Prostate gland (tissue), 2 donors: ENCODE measurements around the gene KIF26B. TPM values are rescaled to one million over a fixed set of nuclear protein-coding genes. Genes with fewer than 3 reads are reported as not detected.

ENCODE experiments used
- DNase-seq: peaks from one replicate; pipeline ENCODE4 v3.0.0-alpha.2; 2019; ENCODE audit warnings: low spot score
- H3K27ac ChIP-seq, 2 donors: fragments of 200-600 bp; sonication (generic); 2 replicates each; pipeline ENCODE4 v1.5.1; 2017 to 2019
- H3K27me3 ChIP-seq: fragments of 200-600 bp; sonication (generic); replicated peaks from 2 replicates; pipeline ENCODE4 v1.5.1; 2019; ENCODE audit not compliant: insufficient read depth
- H3K36me3 ChIP-seq, 2 donors: fragments of 200-600 bp; sonication (generic); 1 replicate in 1 of 2; 2 replicates in 1 of 2; pipeline versions ENCODE4 v1.5.1 to v1.8.1; 2017 to 2019
- H3K4me1 ChIP-seq: fragments of 200-600 bp; sonication (generic); replicated peaks from 2 replicates; pipeline ENCODE4 v1.5.1; 2019
- H3K4me3 ChIP-seq, 2 donors: fragments of 200-600 bp; sonication (generic); 2 replicates each; pipeline ENCODE4 v1.5.1; 2017 to 2019
- H3K9me3 ChIP-seq: fragments of 200-600 bp; sonication (generic); 2 replicates; pipeline ENCODE4 v1.5.1; 2017
- POLR2A ChIP-seq: fragments of 450-650 bp; IDR thresholded peaks from one replicate; pipeline ENCODE4 v1.6.1; 2016; ENCODE audit warnings: antibody characterized with exemption, mild to moderate bottlenecking
- POLR2AphosphoS5 ChIP-seq: sonication (generic); formaldehyde crosslinking; IDR thresholded peaks from one replicate; pipeline ENCODE4 v1.6.1; 2017; ENCODE audit warnings: antibody characterized with exemption
- WGBS: methylation state at CpG from one replicate; pipeline ENCODE4 v1.1.5; 2018; 5-methylcytosine and 5-hydroxymethylcytosine counted together
- intact Hi-C: fragments of 100-400 bp; cut with DNase I; formaldehyde crosslinking; loops from one replicate; pipeline ENCODE4 v1.14.2; 2022
- total RNA-seq, 2 donors: library from RNA; depleted of rRNA; stranded (reverse); fragments of >200 nt; gene quantifications; one replicate each; pipeline ENCODE4 v1.1.0, GENCODE V29; 2016
- TF ChIP-seq, protein P1 (sequence below), 4 experiments: fragments of 200-600 bp in 2 of 4; fragments of 450-650 bp in 2 of 4; sonication (generic) in 2 of 4; IDR thresholded peaks; 1 replicate in 3 of 4; 2 replicates in 1 of 4; pipeline ENCODE4 v1.5.1; 2016 to 2019; ENCODE audit warnings: antibody characterized with exemption in 4 of 4, mild to moderate bottlenecking in 2 of 4, moderate library complexity in 2 of 4

Gene KIF26B
- total RNA-seq, 2 donors from 2014 or later = 3.3 to 3.8 TPM

DNA sequence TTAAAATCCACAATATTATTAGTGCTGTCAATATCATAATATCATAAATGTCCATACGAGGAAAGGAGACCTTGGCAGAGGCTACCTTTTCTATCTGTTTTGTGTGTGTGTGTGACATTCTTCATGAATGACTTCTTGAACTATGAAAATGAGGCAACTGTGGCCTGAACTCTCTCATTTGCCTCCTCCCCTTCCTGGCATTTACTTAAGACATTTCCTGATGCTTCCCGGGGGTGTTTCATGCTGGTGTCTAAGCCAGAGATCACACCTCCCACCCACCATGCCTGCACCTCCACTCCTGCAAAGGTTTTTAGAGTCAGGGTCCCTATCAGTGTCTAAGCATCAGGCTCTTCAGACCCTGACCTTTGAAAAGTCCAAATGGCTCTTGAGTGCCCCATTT is 420.9 kb downstream of the KIF26B start:
- TF ChIP-seq POLR2A (no peak), POLR2AphosphoS5 (no peak)
- TF ChIP-seq, protein P1, sequence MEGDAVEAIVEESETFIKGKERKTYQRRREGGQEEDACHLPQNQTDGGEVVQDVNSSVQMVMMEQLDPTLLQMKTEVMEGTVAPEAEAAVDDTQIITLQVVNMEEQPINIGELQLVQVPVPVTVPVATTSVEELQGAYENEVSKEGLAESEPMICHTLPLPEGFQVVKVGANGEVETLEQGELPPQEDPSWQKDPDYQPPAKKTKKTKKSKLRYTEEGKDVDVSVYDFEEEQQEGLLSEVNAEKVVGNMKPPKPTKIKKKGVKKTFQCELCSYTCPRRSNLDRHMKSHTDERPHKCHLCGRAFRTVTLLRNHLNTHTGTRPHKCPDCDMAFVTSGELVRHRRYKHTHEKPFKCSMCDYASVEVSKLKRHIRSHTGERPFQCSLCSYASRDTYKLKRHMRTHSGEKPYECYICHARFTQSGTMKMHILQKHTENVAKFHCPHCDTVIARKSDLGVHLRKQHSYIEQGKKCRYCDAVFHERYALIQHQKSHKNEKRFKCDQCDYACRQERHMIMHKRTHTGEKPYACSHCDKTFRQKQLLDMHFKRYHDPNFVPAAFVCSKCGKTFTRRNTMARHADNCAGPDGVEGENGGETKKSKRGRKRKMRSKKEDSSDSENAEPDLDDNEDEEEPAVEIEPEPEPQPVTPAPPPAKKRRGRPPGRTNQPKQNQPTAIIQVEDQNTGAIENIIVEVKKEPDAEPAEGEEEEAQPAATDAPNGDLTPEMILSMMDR (IDR thresholded peaks at IDR 0.05) = no peak
- Histone ChIP-seq H3K27me3 (no peaks in the 10 kb centered on the region), H3K4me1 (no peaks in the 10 kb centered on the region), H3K9me3 (no peaks in the 10 kb centered on the region), H3K4me3 (no peak overlapping the region), H3K36me3 (no peaks in the 10 kb centered on the region), H3K27ac (no peak overlapping the region)
- intact Hi-C loops = no loop called here
- no peak for DNase-seq
- 66% methylated on average over 2 of the region's 2 CpGs for WGBS

GRCh38 chr1:245576323-245576722 is 421.5 kb downstream of the KIF26B start:
- no peaks in the 10 kb centered on the region for H3K9me3 ChIP-seq
- TF ChIP-seq POLR2AphosphoS5 = no peak
- TF ChIP-seq, protein P1 (IDR thresholded peaks at IDR 0.05) = no peak
- TF ChIP-seq POLR2A = no peak
- no peak overlapping the region for H3K4me3 ChIP-seq
- 91% methylated on average over 4 of the region's 4 CpGs for WGBS
- no peaks in the 10 kb centered on the region for H3K4me1 ChIP-seq
- no peak overlapping the region for H3K27ac ChIP-seq
- intact Hi-C loops = no loop called here
- DNase-seq = no peak
- H3K27me3 ChIP-seq = no peaks in the 10 kb centered on the region
- no peaks in the 10 kb centered on the region for H3K36me3 ChIP-seq

- DNase-seq = no peak
- Histone ChIP-seq H3K4me1 (no peaks in the 10 kb centered on the region), H3K36me3 (no peaks in the 10 kb centered on the region), H3K4me3 (no peak overlapping the region), H3K9me3 (no peaks in the 10 kb centered on the region), H3K27me3 (no peaks in the 10 kb centered on the region), H3K27ac (no peak overlapping the region)
- TF ChIP-seq, protein P1 (IDR thresholded peaks at IDR 0.05) = no peak
- TF ChIP-seq POLR2A (no peak), POLR2AphosphoS5 (no peak)
- intact Hi-C loops = no loop called here
- 94% methylated on average over 34 of the region's 34 CpGs for WGBS
These were observed 422.7 kb downstream of the KIF26B start for GRCh38 chr1:245577191-245578157.

DNA sequence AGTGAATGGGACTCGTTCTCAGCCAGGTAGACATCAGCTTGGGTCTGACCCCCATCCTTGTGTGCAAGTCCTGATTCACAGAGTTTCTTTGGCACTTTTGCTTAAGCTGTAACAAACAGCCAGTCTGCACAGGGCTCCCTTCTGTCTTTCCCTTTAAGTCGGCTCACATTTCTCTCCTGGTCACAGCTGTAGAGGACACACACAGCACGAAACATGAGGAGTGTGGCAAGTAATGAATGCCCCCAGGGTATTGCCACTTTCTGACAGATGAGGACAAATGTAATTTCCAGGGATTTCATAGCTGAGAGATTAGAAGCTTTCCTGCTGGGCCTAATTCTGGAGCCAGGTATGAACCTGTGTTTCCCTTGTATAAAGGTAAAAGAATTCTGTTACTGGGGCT is 423.5 kb downstream of the KIF26B start:
- WGBS = 79% methylated on average over 3 of the region's 3 CpGs

More for the DNA sequence above, 423.5 kb downstream of the KIF26B start:
- H3K36me3 ChIP-seq = no peaks in the 10 kb centered on the region
- H3K4me3 ChIP-seq = no peak overlapping the region
- intact Hi-C loops = no loop called here
- H3K4me1 ChIP-seq = no peaks in the 10 kb centered on the region
- no peak for DNase-seq
- no peak for TF ChIP-seq POLR2AphosphoS5
- TF ChIP-seq, protein P1 (IDR thresholded peaks at IDR 0.05) = no peak
- no peak for TF ChIP-seq POLR2A
- no peaks in the 10 kb centered on the region for H3K9me3 ChIP-seq
- no peak overlapping the region for H3K27ac ChIP-seq
- H3K27me3 ChIP-seq = no peaks in the 10 kb centered on the region
